Measurements from ENCODE around the gene S100A13.
"Not testable (repeated sequence)": the region's sequence is repeated elsewhere in the genome, so short reads cannot be mapped to it uniquely, and the experiment has no call there.

- not testable (repeated sequence) for TF ChIP-seq EZH2 (IDR thresholded peaks at IDR 0.05; ENCODE audit: borderline replicate concordance, low read depth, low read length, severe bottlenecking)
- TF ChIP-seq, protein P1, sequence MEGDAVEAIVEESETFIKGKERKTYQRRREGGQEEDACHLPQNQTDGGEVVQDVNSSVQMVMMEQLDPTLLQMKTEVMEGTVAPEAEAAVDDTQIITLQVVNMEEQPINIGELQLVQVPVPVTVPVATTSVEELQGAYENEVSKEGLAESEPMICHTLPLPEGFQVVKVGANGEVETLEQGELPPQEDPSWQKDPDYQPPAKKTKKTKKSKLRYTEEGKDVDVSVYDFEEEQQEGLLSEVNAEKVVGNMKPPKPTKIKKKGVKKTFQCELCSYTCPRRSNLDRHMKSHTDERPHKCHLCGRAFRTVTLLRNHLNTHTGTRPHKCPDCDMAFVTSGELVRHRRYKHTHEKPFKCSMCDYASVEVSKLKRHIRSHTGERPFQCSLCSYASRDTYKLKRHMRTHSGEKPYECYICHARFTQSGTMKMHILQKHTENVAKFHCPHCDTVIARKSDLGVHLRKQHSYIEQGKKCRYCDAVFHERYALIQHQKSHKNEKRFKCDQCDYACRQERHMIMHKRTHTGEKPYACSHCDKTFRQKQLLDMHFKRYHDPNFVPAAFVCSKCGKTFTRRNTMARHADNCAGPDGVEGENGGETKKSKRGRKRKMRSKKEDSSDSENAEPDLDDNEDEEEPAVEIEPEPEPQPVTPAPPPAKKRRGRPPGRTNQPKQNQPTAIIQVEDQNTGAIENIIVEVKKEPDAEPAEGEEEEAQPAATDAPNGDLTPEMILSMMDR (IDR thresholded peaks at IDR 0.05; ENCODE audit: borderline replicate concordance, extremely low read depth, low read length, poor library complexity, severe bottlenecking) = not testable (repeated sequence)
Measured at GRCh38 chr1:153582836-153583235, 44.5 kb downstream of the S100A13 start.
